ENCODE results near the gene CCDC28B. TPM values are rescaled to one million over a fixed set of nuclear protein-coding genes. Genes with fewer than 3 reads are reported as not detected.
A peak's percentile ranks its signal among the peaks of the same experiment; 100 is the strongest.

The CCDC28B gene
- total and polyA plus RNA-seq, 2 of the 13 experiments (the other 11 are each of a cell fraction or from before 2014, with no cell fraction given): 2.6 to 3.5 TPM

- no peak for TF ChIP-seq TIGD3 (CRISPR knock-in tag; IDR thresholded peaks at IDR 0.05; ENCODE audit: borderline replicate concordance)
- TF ChIP-seq ZNF589 (CRISPR knock-in tag; conservative IDR thresholded peaks at IDR 0.05): 0 out of 2 replicates have a peak, but pooled peaks have one; percentile 53
- TF ChIP-seq, protein P1, sequence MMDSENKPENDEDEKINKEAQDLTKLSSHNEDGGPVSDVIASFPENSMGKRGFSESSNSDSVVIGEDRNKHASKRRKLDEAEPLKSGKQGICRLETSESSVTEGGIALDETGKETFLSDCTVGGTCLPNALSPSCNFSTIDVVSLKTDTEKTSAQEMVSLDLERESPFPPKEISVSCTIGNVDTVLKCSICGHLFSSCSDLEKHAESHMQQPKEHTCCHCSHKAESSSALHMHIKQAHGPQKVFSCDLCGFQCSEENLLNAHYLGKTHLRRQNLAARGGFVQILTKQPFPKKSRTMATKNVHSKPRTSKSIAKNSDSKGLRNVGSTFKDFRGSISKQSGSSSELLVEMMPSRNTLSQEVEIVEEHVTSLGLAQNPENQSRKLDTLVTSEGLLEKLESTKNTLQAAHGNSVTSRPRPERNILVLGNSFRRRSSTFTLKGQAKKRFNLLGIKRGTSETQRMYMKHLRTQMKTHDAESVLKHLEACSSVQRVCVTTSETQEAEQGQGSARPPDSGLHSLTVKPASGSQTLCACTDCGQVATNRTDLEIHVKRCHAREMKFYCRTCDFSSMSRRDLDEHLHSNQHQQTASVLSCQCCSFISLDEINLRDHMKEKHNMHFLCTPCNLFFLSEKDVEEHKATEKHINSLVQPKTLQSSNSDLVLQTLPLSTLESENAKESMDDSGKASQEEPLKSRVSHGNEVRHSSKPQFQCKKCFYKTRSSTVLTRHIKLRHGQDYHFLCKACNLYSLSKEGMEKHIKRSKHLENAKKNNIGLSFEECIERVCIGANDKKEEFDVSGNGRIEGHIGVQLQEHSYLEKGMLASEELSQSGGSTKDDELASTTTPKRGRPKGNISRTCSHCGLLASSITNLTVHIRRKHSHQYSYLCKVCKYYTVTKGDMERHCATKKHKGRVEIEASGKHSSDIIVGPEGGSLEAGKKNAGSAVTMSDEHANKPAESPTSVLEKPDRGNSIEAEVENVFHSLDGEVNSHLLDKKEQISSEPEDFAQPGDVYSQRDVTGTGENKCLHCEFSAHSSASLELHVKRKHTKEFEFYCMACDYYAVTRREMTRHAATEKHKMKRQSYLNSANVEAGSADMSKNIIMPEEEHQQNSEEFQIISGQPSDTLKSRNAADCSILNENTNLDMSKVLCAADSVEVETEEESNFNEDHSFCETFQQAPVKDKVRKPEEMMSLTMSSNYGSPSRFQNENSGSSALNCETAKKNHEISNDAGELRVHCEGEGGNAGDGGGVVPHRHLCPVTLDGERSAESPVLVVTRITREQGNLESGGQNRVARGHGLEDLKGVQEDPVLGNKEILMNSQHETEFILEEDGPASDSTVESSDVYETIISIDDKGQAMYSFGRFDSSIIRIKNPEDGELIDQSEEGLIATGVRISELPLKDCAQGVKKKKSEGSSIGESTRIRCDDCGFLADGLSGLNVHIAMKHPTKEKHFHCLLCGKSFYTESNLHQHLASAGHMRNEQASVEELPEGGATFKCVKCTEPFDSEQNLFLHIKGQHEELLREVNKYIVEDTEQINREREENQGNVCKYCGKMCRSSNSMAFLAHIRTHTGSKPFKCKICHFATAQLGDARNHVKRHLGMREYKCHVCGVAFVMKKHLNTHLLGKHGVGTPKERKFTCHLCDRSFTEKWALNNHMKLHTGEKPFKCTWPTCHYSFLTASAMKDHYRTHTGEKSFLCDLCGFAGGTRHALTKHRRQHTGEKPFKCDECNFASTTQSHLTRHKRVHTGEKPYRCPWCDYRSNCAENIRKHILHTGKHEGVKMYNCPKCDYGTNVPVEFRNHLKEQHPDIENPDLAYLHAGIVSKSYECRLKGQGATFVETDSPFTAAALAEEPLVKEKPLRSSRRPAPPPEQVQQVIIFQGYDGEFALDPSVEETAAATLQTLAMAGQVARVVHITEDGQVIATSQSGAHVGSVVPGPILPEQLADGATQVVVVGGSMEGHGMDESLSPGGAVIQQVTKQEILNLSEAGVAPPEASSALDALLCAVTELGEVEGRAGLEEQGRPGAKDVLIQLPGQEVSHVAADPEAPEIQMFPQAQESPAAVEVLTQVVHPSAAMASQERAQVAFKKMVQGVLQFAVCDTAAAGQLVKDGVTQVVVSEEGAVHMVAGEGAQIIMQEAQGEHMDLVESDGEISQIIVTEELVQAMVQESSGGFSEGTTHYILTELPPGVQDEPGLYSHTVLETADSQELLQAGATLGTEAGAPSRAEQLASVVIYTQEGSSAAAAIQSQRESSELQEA (CRISPR knock-in tag; IDR thresholded peaks at IDR 0.05; ENCODE audit: not compliant biosample characterization): no peak
- TF ChIP-seq ZNF34 (CRISPR knock-in tag; IDR thresholded peaks at IDR 0.05; ENCODE audit: borderline replicate concordance): no peak; the same call in 1 of the 2 replicates
- TF ChIP-seq GFI1 (CRISPR knock-in tag; IDR thresholded peaks at IDR 0.05; ENCODE audit: borderline replicate concordance): no peak; the same call in 1 of the 2 replicates
- TF ChIP-seq KAT2B (IDR thresholded peaks at IDR 0.05; ENCODE audit: borderline replicate concordance, low read depth, low read length): no peak
- no peak for TF ChIP-seq RFX3 (CRISPR knock-in tag; IDR thresholded peaks at IDR 0.05)
- no peak for TF ChIP-seq HNRNPL (IDR thresholded peaks at IDR 0.05; ENCODE audit: low read depth, low read length)
- TF ChIP-seq GABPB1 (CRISPR knock-in tag; IDR thresholded peaks at IDR 0.05): peak; percentile 63
- TF ChIP-seq, protein P2, sequence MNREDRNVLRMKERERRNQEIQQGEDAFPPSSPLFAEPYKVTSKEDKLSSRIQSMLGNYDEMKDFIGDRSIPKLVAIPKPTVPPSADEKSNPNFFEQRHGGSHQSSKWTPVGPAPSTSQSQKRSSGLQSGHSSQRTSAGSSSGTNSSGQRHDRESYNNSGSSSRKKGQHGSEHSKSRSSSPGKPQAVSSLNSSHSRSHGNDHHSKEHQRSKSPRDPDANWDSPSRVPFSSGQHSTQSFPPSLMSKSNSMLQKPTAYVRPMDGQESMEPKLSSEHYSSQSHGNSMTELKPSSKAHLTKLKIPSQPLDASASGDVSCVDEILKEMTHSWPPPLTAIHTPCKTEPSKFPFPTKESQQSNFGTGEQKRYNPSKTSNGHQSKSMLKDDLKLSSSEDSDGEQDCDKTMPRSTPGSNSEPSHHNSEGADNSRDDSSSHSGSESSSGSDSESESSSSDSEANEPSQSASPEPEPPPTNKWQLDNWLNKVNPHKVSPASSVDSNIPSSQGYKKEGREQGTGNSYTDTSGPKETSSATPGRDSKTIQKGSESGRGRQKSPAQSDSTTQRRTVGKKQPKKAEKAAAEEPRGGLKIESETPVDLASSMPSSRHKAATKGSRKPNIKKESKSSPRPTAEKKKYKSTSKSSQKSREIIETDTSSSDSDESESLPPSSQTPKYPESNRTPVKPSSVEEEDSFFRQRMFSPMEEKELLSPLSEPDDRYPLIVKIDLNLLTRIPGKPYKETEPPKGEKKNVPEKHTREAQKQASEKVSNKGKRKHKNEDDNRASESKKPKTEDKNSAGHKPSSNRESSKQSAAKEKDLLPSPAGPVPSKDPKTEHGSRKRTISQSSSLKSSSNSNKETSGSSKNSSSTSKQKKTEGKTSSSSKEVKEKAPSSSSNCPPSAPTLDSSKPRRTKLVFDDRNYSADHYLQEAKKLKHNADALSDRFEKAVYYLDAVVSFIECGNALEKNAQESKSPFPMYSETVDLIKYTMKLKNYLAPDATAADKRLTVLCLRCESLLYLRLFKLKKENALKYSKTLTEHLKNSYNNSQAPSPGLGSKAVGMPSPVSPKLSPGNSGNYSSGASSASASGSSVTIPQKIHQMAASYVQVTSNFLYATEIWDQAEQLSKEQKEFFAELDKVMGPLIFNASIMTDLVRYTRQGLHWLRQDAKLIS (CRISPR knock-in tag; IDR thresholded peaks at IDR 0.05): no peak
- TF ChIP-seq POLR2G (IDR thresholded peaks at IDR 0.05; ENCODE audit: low read depth, low read length): no peak
Measured at GRCh38 chr1:32249831-32250525, 49.6 kb downstream of the CCDC28B start (continued).
